Lower leg skin (tissue), 4 donors: ENCODE measurements around the gene TAS2R31. TPM values are rescaled to one million over a fixed set of nuclear protein-coding genes. Genes with fewer than 3 reads are reported as not detected.
"Not testable (repeated sequence)": the region's sequence is repeated elsewhere in the genome, so short reads cannot be mapped to it uniquely, and the experiment has no call there.

Experiments used
- DNase-seq, 2 donors: peaks; one replicate each; pipeline ENCODE4 v3.0.0-alpha.2; 2019; ENCODE audit warnings: low spot score in 2 of 2
- H3K4me3 ChIP-seq: fragments of 200-600 bp; sonication (generic); 2 replicates; pipeline ENCODE4 v1.5.1; 2017; ENCODE audit warnings: mild to moderate bottlenecking, low read depth; ENCODE audit not compliant: poor library complexity, severe bottlenecking
- POLR2A ChIP-seq, 2 donors: fragments of 450-650 bp; IDR thresholded peaks; one replicate each; pipeline ENCODE4 v1.6.1; 2016 to 2017; ENCODE audit warnings: antibody characterized with exemption in 2 of 2, mild to moderate bottlenecking in 1 of 2, moderate library complexity in 1 of 2
- WGBS, 2 donors: methylation state at CpG; one replicate each; pipeline ENCODE4 v1.1.5; 2018; 5-methylcytosine and 5-hydroxymethylcytosine counted together
- intact Hi-C: fragments of 100-400 bp; cut with DNase I; formaldehyde crosslinking; loops from one replicate; pipeline ENCODE4 v1.15.0; 2023; ENCODE audit warnings: low total_unique reads
- total RNA-seq, 4 donors: library from RNA; depleted of rRNA; stranded (reverse); fragments of >200 nt; gene quantifications; one replicate each; pipeline ENCODE4 v1.1.0, GENCODE V29; 2016
- TF ChIP-seq, protein P1 (sequence below), 3 donors: fragments of 450-650 bp; IDR thresholded peaks; one replicate each; pipeline ENCODE4 v1.5.1; 2016; ENCODE audit warnings: antibody characterized with exemption in 3 of 3, mild to moderate bottlenecking in 3 of 3, moderate library complexity in 2 of 3

TAS2R31 gene
- total RNA-seq, 4 donors from 2014 or later, result 0.27 to 1.1 (median 0.68) TPM; not detected in 1

- WGBS, 2 donors, result 68 to 77% methylated on average over 1 of the region's 1 CpG
Observed at GRCh38 chr12:11040162-11040561, 9.0 kb upstream of the TAS2R31 start.

GRCh38 chr12:11039171-11039570 is 8.0 kb upstream of the TAS2R31 start:
- no peak for TF ChIP-seq POLR2A (IDR thresholded peaks at IDR 0.05)
- TF ChIP-seq, protein P1, sequence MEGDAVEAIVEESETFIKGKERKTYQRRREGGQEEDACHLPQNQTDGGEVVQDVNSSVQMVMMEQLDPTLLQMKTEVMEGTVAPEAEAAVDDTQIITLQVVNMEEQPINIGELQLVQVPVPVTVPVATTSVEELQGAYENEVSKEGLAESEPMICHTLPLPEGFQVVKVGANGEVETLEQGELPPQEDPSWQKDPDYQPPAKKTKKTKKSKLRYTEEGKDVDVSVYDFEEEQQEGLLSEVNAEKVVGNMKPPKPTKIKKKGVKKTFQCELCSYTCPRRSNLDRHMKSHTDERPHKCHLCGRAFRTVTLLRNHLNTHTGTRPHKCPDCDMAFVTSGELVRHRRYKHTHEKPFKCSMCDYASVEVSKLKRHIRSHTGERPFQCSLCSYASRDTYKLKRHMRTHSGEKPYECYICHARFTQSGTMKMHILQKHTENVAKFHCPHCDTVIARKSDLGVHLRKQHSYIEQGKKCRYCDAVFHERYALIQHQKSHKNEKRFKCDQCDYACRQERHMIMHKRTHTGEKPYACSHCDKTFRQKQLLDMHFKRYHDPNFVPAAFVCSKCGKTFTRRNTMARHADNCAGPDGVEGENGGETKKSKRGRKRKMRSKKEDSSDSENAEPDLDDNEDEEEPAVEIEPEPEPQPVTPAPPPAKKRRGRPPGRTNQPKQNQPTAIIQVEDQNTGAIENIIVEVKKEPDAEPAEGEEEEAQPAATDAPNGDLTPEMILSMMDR (IDR thresholded peaks at IDR 0.05), result no peak
- WGBS, 2 donors, result 52 to 69% methylated on average over 3 of the region's 3 CpGs
- no peak for DNase-seq
- intact Hi-C loops, result no loop called here
- no peak overlapping the region for H3K4me3 ChIP-seq

More at GRCh38 chr12:11040162-11040561, 9.0 kb upstream of the TAS2R31 start:
- intact Hi-C loops, result no loop called here
- no peak for DNase-seq
- TF ChIP-seq POLR2A (IDR thresholded peaks at IDR 0.05), result no peak
- TF ChIP-seq, protein P1 (IDR thresholded peaks at IDR 0.05), result no peak
- H3K4me3 ChIP-seq, result no peak overlapping the region

DNA sequence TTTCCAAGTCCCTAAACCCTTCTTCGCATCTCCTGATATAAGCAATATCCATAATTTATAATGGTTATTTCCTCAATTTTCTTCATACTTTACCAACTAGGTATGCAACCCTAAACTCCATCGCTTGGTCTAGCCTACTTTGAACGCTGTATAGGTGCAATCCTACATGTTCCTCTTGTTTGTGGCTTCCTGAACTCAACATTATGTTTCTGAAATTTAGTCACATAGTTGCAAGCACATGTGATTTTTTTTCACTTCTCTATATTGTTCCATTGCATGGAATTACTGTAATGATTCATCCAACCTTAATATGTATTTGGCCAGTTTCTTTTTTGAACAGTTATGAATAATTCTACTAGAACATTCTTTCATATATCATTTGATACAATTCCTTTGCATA is 2.8 kb upstream of the TAS2R31 start:
- H3K4me3 ChIP-seq, intact Hi-C loops, DNase-seq: not testable (repeated sequence)
- 96 to 100% methylated on average over 1 of the region's 3 CpGs for WGBS, 2 donors

DNA sequence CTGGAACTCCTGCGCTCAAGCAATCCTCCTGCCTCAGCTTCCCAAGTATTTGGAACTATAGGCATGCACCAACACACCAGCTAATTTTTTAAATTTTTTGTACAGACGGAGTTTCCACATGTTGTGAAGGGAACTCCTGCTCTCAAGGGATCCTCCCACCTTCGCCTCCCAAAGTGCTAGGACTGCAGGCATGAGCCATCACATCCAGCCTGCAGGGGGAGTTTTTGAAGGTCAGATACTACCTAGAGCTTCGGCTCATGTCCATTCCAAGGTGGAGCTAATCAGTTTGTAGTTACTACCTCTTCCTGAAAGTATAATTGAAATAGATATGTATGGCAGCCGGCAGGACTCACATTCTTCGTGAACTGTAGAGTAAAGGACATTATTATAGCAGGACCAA is 5.1 kb downstream of the TAS2R31 start:
- WGBS, 2 donors, result 93 to 97% methylated on average over 6 of the region's 6 CpGs
- intact Hi-C loops, result no loop called here

DNA sequence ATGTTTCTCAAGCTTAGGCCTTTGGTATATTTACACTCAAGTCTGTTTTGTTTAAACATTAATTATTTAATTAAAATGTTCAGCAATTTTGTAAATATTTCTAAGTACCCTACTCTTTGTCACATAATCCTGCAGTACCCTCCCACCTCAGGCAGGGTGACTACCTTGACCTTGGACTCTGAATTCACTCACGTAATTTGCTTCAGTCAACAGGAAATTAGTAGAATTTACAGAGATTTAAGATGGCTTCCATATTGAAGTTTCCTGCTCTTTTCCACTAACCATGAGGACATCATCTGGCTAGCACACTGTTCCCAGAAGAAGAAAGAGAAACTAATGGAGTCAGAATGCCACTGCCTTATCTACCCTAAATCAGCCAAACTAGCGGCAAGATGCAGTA is 7.8 kb downstream of the TAS2R31 start:
- no peak for DNase-seq
- no peak overlapping the region for H3K4me3 ChIP-seq
- TF ChIP-seq POLR2A (IDR thresholded peaks at IDR 0.05), result no peak
- TF ChIP-seq, protein P1 (IDR thresholded peaks at IDR 0.05), result no peak
- intact Hi-C loops, result no loop called here
- 87 to 92% methylated on average over 2 of the region's 2 CpGs for WGBS, 2 donors

More for the DNA sequence above, 5.1 kb downstream of the TAS2R31 start:
- DNase-seq, result no peak
- no peak overlapping the region for H3K4me3 ChIP-seq
- TF ChIP-seq, protein P1 (IDR thresholded peaks at IDR 0.05), result no peak
- no peak for TF ChIP-seq POLR2A (IDR thresholded peaks at IDR 0.05)

- no peak within 1 kb of the TSS for H3K4me3 ChIP-seq
- intact Hi-C loops, result no loop called here
- no peak for DNase-seq
- no peak for TF ChIP-seq POLR2A (IDR thresholded peaks at IDR 0.05)
- TF ChIP-seq, protein P1 (IDR thresholded peaks at IDR 0.05), result no peak
- WGBS, 2 donors, result 56 to 66% methylated on average over 1 of the region's 1 CpG
Observed at GRCh38 chr12:11022520-11022919, 8.7 kb downstream of the TAS2R31 start, which contains the start of gene TAS2R19. TSS of gene TAS2R19 (minus strand) at chr12:11022620. CDS start at chr12:11022571, 49 bp downstream.
